ENCODE data around the gene SOX6. TPM values are rescaled to one million over a fixed set of nuclear protein-coding genes. Genes with fewer than 3 reads are reported as not detected.
"Not testable (repeated sequence)": the region's sequence is repeated elsewhere in the genome, so short reads cannot be mapped to it uniquely, and the experiment has no call there.

Gene SOX6
- total RNA-seq, 6 donors from 2014 or later, result 2.9 to 21.0 (median 4.9) TPM

- 92 to 94% methylated on average over 6 of the region's 6 CpGs for WGBS, 2 donors
- no peaks in the 10 kb centered on the region for H3K9me3 ChIP-seq
- DNase-seq (no peak), ATAC-seq (ENCODE audit: low FRiP score in 2 of 2) (no peak)
- no peak for TF ChIP-seq CTCF (IDR thresholded peaks at IDR 0.05)
- no peak for TF ChIP-seq POLR2AphosphoS5 (IDR thresholded peaks at IDR 0.05)
- no peak for TF ChIP-seq POLR2A (IDR thresholded peaks at IDR 0.05)
- no peak for TF ChIP-seq EP300 (IDR thresholded peaks at IDR 0.05)
- H3K27ac ChIP-seq, result no peak overlapping the region
- H3K36me3 ChIP-seq, result no peaks in the 10 kb centered on the region
- H3K27me3 ChIP-seq, result no peaks in the 10 kb centered on the region
- no peak overlapping the region for H3K4me3 ChIP-seq
- H3K4me1 ChIP-seq, result no peaks in the 10 kb centered on the region
Observed at GRCh38 chr11:16036218-16036617, 320.1 kb downstream of the SOX6 start.

- no peak for DNase-seq
- H3K36me3 ChIP-seq, result no peaks in the 10 kb centered on the region
- whole genome bisulfite sequencing, 2 donors, result 95 to 97% methylated on average over 1 of the region's 1 CpG
Observed at GRCh38 chr11:16034074-16034473, 322.3 kb downstream of the SOX6 start.

GRCh38 chr11:16032974-16033373 lies 323.4 kb downstream of the SOX6 start:
- TF ChIP-seq POLR2AphosphoS5 (IDR thresholded peaks at IDR 0.05) (no peak), EP300 (IDR thresholded peaks at IDR 0.05) (no peak), CTCF (IDR thresholded peaks at IDR 0.05) (no peak), POLR2A (IDR thresholded peaks at IDR 0.05) (no peak)
- no peaks in the 10 kb centered on the region for H3K36me3 ChIP-seq
- ATAC-seq (ENCODE audit: low FRiP score in 2 of 2) (no peak), DNase-seq (no peak)
- 93 to 94% methylated on average over 3 of the region's 3 CpGs for WGBS, 2 donors
- no peak overlapping the region for H3K4me3 ChIP-seq
- H3K9me3 ChIP-seq, result no peaks in the 10 kb centered on the region
- H3K4me1 ChIP-seq, result no peaks in the 10 kb centered on the region
- no peaks in the 10 kb centered on the region for H3K27me3 ChIP-seq
- no peak overlapping the region for H3K27ac ChIP-seq

More at GRCh38 chr11:16034074-16034473, 322.3 kb downstream of the SOX6 start:
- ATAC-seq (ENCODE audit: low FRiP score in 2 of 2), result no peak
- no peak overlapping the region for H3K4me3 ChIP-seq
- H3K27ac ChIP-seq, result no peak overlapping the region
- no peak for TF ChIP-seq POLR2A (IDR thresholded peaks at IDR 0.05)
- H3K4me1 ChIP-seq, result no peaks in the 10 kb centered on the region
- no peaks in the 10 kb centered on the region for H3K27me3 ChIP-seq
- no peaks in the 10 kb centered on the region for H3K9me3 ChIP-seq

GRCh38 chr11:16031210-16031609 lies 325.1 kb downstream of the SOX6 start:
- no peak for DNase-seq
- WGBS, 2 donors, result 100% methylated on average over 1 of the region's 1 CpG
- no peaks in the 10 kb centered on the region for H3K9me3 ChIP-seq
- TF ChIP-seq POLR2AphosphoS5 (IDR thresholded peaks at IDR 0.05) (no peak), POLR2A (IDR thresholded peaks at IDR 0.05) (no peak), CTCF (IDR thresholded peaks at IDR 0.05) (no peak), EP300 (IDR thresholded peaks at IDR 0.05) (no peak)
- ATAC-seq (ENCODE audit: low FRiP score in 2 of 2), result no peak
- no peaks in the 10 kb centered on the region for H3K4me1 ChIP-seq
- no peak overlapping the region for H3K4me3 ChIP-seq
- H3K27me3 ChIP-seq, result no peaks in the 10 kb centered on the region
- no peak overlapping the region for H3K27ac ChIP-seq
- H3K36me3 ChIP-seq, result no peaks in the 10 kb centered on the region

GRCh38 chr11:16030664-16031063 lies 325.7 kb downstream of the SOX6 start:
- 39 to 43% methylated on average over 1 of the region's 1 CpG for WGBS, 2 donors
- TF ChIP-seq EP300 (IDR thresholded peaks at IDR 0.05) (no peak), CTCF (IDR thresholded peaks at IDR 0.05) (no peak), POLR2A (IDR thresholded peaks at IDR 0.05) (no peak), POLR2AphosphoS5 (IDR thresholded peaks at IDR 0.05) (no peak)
- no peak overlapping the region for H3K27ac ChIP-seq
- no peak for ATAC-seq (ENCODE audit: low FRiP score in 2 of 2)
- no peaks in the 10 kb centered on the region for H3K9me3 ChIP-seq
- DNase-seq, result no peak
- no peaks in the 10 kb centered on the region for H3K36me3 ChIP-seq
- H3K4me3 ChIP-seq, result no peak overlapping the region
- H3K4me1 ChIP-seq, result no peaks in the 10 kb centered on the region
- H3K27me3 ChIP-seq, result no peaks in the 10 kb centered on the region

GRCh38 chr11:16029151-16029550 lies 327.2 kb downstream of the SOX6 start:
- not testable (repeated sequence) for H3K27ac ChIP-seq; H3K9me3 ChIP-seq; H3K36me3 ChIP-seq; H3K27me3 ChIP-seq; ATAC-seq (ENCODE audit: low FRiP score in 2 of 2); H3K4me1 ChIP-seq; DNase-seq; H3K4me3 ChIP-seq
- WGBS, 2 donors, result 89 to 97% methylated on average over 10 of the region's 10 CpGs
